Activated T-cell treated with anti-CD3 and anti-CD28 coated beads, Interleukin-2, amount 50 U/mL, for 4 hours (primary cell): ENCODE results near the gene LRRC75A. TPM values are rescaled to one million over a fixed set of nuclear protein-coding genes. Genes with fewer than 3 reads are reported as not detected.
A peak's percentile ranks its signal among the peaks of the same experiment; 100 is the strongest.
"Not testable (repeated sequence)": the region's sequence is repeated elsewhere in the genome, so short reads cannot be mapped to it uniquely, and the experiment has no call there.

Experiments used
- ATAC-seq, 2 donors: fragments of 200-7000 bp; cut with Tn5 transposase; one replicate each; pipeline ENCODE4 v1.10.0; 2021
- DNase-seq: peaks from one replicate; pipeline ENCODE4 v3.0.0-alpha.2; 2020
- H3K27me3 Mint-ChIP-seq: one replicate; pipeline ENCODE4 v1.8.0; 2021; ENCODE audit warnings: low read depth, mixed read lengths
- H3K36me3 Mint-ChIP-seq: one replicate; pipeline ENCODE4 v1.8.0; 2022; ENCODE audit warnings: mixed read lengths; ENCODE audit not compliant: insufficient read depth
- H3K4me1 Mint-ChIP-seq: one replicate; pipeline ENCODE4 v1.8.0; 2021; ENCODE audit warnings: low read depth, mixed read lengths
- H3K4me3 Mint-ChIP-seq: one replicate; pipeline ENCODE4 v1.8.0; 2021; ENCODE audit warnings: mild to moderate bottlenecking, moderate library complexity, mixed read lengths
- H3K9me3 Mint-ChIP-seq: one replicate; pipeline ENCODE4 v1.8.0; 2021; ENCODE audit warnings: mixed read lengths
- total RNA-seq, 3 donors: library from RNA; stranded (reverse); gene quantifications; one replicate each; pipeline ENCODE4 v1.2.1, GENCODE V29; 2021

Gene LRRC75A
- total RNA-seq: under 1 TPM; 0.84 to 0.96 (median 0.87) TPM

- Mint-ChIP-seq H3K36me3 (no peaks in the 10 kb centered on the region), H3K27me3 (no peaks in the 10 kb centered on the region), H3K9me3 (no peaks in the 10 kb centered on the region), H3K4me1 (peaks cover 10% of the 10 kb centered on the region), H3K4me3 (peak within 1 kb of the TSS; percentile 79)
- ATAC-seq (peak; percentile 86 to 87), DNase-seq (peak; percentile 53)
Measured at GRCh38 chr17:16491703-16492612, at the start of gene LRRC75A. Gene LRRC75A (minus strand): TSS chr17:16492193. CDS start chr17:16491990, 203 bp downstream.

GRCh38 chr17:16537130-16537458 lies 45.1 kb upstream of the LRRC75A start:
- Mint-ChIP-seq H3K4me3 (peak overlapping the region; percentile 96), H3K4me1 (peaks cover 21% of the 10 kb centered on the region), H3K9me3 (peaks cover 7% of the 10 kb centered on the region), H3K27me3 (peaks cover 2% of the 10 kb centered on the region), H3K36me3 (no peaks in the 10 kb centered on the region)
- no peak for ATAC-seq
- DNase-seq: no peak

GRCh38 chr17:16534236-16534635 lies 42.2 kb upstream of the LRRC75A start:
- no peak for ATAC-seq
- DNase-seq: no peak
- H3K4me1 Mint-ChIP-seq: peaks cover 21% of the 10 kb centered on the region
- H3K27me3 Mint-ChIP-seq: peaks cover 9% of the 10 kb centered on the region
- no peak overlapping the region for H3K4me3 Mint-ChIP-seq
- no peaks in the 10 kb centered on the region for H3K9me3 Mint-ChIP-seq
- H3K36me3 Mint-ChIP-seq: no peaks in the 10 kb centered on the region

GRCh38 chr17:16529906-16530305 lies 37.9 kb upstream of the LRRC75A start:
- Mint-ChIP-seq H3K27me3 (peaks cover 31% of the 10 kb centered on the region), H3K4me3 (no peak overlapping the region), H3K36me3 (no peaks in the 10 kb centered on the region), H3K4me1 (peaks cover 2% of the 10 kb centered on the region), H3K9me3 (no peaks in the 10 kb centered on the region)
- no peak for ATAC-seq
- DNase-seq: no peak

- Mint-ChIP-seq H3K4me1 (no peaks in the 10 kb centered on the region), H3K27me3 (peaks cover 32% of the 10 kb centered on the region)
Measured at GRCh38 chr17:16527298-16527697, 35.3 kb upstream of the LRRC75A start.

GRCh38 chr17:16525556-16525955 lies 33.6 kb upstream of the LRRC75A start:
- H3K9me3 Mint-ChIP-seq, H3K4me3 Mint-ChIP-seq, H3K36me3 Mint-ChIP-seq, DNase-seq, H3K4me1 Mint-ChIP-seq, ATAC-seq: not testable (repeated sequence)
- H3K27me3 Mint-ChIP-seq: peaks cover 37% of the 10 kb centered on the region

More at GRCh38 chr17:16527298-16527697, 35.3 kb upstream of the LRRC75A start:
- no peak overlapping the region for H3K4me3 Mint-ChIP-seq
- no peaks in the 10 kb centered on the region for H3K9me3 Mint-ChIP-seq
- ATAC-seq (no peak), DNase-seq (no peak)
- H3K36me3 Mint-ChIP-seq: no peaks in the 10 kb centered on the region

GRCh38 chr17:16521070-16521727 lies 29.2 kb upstream of the LRRC75A start:
- DNase-seq (peak; percentile 55), ATAC-seq (peak; percentile 90 to 95)
- peaks cover 3% of the 10 kb centered on the region for H3K4me1 Mint-ChIP-seq
- no peak overlapping the region for H3K4me3 Mint-ChIP-seq
- H3K27me3 Mint-ChIP-seq: peaks cover 28% of the 10 kb centered on the region
- no peaks in the 10 kb centered on the region for H3K36me3 Mint-ChIP-seq
- no peaks in the 10 kb centered on the region for H3K9me3 Mint-ChIP-seq

GRCh38 chr17:16519021-16519420 lies 27.0 kb upstream of the LRRC75A start:
- H3K36me3 Mint-ChIP-seq: no peaks in the 10 kb centered on the region
- no peak for DNase-seq
- H3K27me3 Mint-ChIP-seq: peaks cover 25% of the 10 kb centered on the region
- ATAC-seq: no peak
- H3K9me3 Mint-ChIP-seq: no peaks in the 10 kb centered on the region
- H3K4me1 Mint-ChIP-seq: peaks cover 3% of the 10 kb centered on the region
- no peak overlapping the region for H3K4me3 Mint-ChIP-seq

- DNase-seq (no peak), ATAC-seq (no peak)
- Mint-ChIP-seq H3K4me1 (peaks cover 3% of the 10 kb centered on the region), H3K27me3 (peaks cover 25% of the 10 kb centered on the region), H3K4me3 (no peak overlapping the region), H3K36me3 (no peaks in the 10 kb centered on the region), H3K9me3 (no peaks in the 10 kb centered on the region)
Measured at GRCh38 chr17:16517477-16517876, 25.5 kb upstream of the LRRC75A start.

- Mint-ChIP-seq H3K4me1 (peaks cover 3% of the 10 kb centered on the region), H3K27me3 (peaks cover 25% of the 10 kb centered on the region), H3K9me3 (no peaks in the 10 kb centered on the region), H3K4me3 (no peak overlapping the region), H3K36me3 (no peaks in the 10 kb centered on the region)
- DNase-seq (no peak), ATAC-seq (no peak)
Measured at GRCh38 chr17:16516594-16517051, 24.6 kb upstream of the LRRC75A start.

- Mint-ChIP-seq H3K4me1 (no peaks in the 10 kb centered on the region), H3K36me3 (no peaks in the 10 kb centered on the region), H3K9me3 (no peaks in the 10 kb centered on the region), H3K27me3 (peaks cover 19% of the 10 kb centered on the region), H3K4me3 (no peak overlapping the region)
- no peak for DNase-seq
- ATAC-seq: no peak
Measured at GRCh38 chr17:16515933-16516332, 23.9 kb upstream of the LRRC75A start.

GRCh38 chr17:16513873-16514272 lies 21.9 kb upstream of the LRRC75A start:
- no peak overlapping the region for H3K4me3 Mint-ChIP-seq
- H3K36me3 Mint-ChIP-seq: no peaks in the 10 kb centered on the region
- DNase-seq (no peak), ATAC-seq (no peak)
- H3K27me3 Mint-ChIP-seq: peaks cover 13% of the 10 kb centered on the region
- H3K9me3 Mint-ChIP-seq: no peaks in the 10 kb centered on the region
- H3K4me1 Mint-ChIP-seq: no peaks in the 10 kb centered on the region

GRCh38 chr17:16512011-16512410 lies 20.0 kb upstream of the LRRC75A start:
- H3K9me3 Mint-ChIP-seq: no peaks in the 10 kb centered on the region
- no peaks in the 10 kb centered on the region for H3K4me1 Mint-ChIP-seq

GRCh38 chr17:16511593-16511992 lies 19.6 kb upstream of the LRRC75A start:
- Mint-ChIP-seq H3K27me3 (peaks cover 7% of the 10 kb centered on the region), H3K9me3 (no peaks in the 10 kb centered on the region)

More at GRCh38 chr17:16512011-16512410, 20.0 kb upstream of the LRRC75A start:
- Mint-ChIP-seq H3K4me3 (no peak overlapping the region), H3K27me3 (peaks cover 7% of the 10 kb centered on the region), H3K36me3 (no peaks in the 10 kb centered on the region)
- DNase-seq: no peak
- ATAC-seq: no peak

More at GRCh38 chr17:16511593-16511992, 19.6 kb upstream of the LRRC75A start:
- Mint-ChIP-seq H3K4me1 (no peaks in the 10 kb centered on the region), H3K36me3 (no peaks in the 10 kb centered on the region), H3K4me3 (no peak overlapping the region)
- DNase-seq (no peak), ATAC-seq (no peak)
